ENCODE data around the gene PTPRM.
"Not testable (repeated sequence)": the region's sequence is repeated elsewhere in the genome, so short reads cannot be mapped to it uniquely, and the experiment has no call there.

DNA sequence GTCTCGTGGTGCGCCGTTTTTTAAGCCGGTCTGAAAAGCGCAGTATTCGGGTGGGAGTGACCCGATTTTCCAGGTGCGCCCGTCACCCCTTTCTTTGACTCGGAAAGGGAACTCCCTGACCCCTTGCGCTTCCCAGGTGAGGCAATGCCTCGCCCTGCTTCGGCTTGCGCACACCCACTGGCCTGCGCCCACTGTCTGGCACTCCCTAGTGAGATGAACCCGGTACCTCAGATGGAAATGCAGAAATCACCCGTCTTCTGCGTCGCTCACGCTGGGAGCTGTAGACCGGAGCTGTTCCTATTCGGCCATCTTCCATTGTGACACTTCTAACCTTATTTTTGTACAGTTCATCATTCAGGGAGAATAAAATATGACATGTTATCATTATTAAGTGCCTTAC, 496.0 kb downstream of the PTPRM start:
- TF ChIP-seq ZNF274 (IDR thresholded peaks at IDR 0.05; ENCODE audit: low read depth, low read length); YY1 (IDR thresholded peaks at IDR 0.05; ENCODE audit: insufficient read depth, insufficient read length): not testable (repeated sequence)
